Measurements from ENCODE around the gene PIAS4.

Gene PIAS4

DNA sequence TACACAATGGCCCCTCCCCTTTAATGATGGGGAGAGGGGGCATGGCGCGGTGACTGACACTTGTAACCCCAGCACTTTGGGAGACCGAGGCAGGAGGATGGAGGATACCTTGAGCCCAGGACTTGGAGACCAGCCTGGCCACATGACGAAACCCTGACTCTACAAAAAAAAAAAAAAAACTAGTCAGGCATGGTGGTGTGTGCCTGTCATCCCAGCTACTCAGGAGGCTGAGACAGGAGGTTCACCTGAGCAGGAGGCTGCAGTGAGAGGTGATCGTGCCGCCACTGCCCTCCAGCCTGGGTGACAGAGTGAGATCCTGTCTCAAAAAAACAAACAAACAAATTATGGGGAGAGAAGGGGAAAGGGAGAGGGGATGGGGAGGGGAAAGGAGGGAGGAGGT, 72.9 kb downstream of the PIAS4 start:
- no peak for DNase-seq

DNA sequence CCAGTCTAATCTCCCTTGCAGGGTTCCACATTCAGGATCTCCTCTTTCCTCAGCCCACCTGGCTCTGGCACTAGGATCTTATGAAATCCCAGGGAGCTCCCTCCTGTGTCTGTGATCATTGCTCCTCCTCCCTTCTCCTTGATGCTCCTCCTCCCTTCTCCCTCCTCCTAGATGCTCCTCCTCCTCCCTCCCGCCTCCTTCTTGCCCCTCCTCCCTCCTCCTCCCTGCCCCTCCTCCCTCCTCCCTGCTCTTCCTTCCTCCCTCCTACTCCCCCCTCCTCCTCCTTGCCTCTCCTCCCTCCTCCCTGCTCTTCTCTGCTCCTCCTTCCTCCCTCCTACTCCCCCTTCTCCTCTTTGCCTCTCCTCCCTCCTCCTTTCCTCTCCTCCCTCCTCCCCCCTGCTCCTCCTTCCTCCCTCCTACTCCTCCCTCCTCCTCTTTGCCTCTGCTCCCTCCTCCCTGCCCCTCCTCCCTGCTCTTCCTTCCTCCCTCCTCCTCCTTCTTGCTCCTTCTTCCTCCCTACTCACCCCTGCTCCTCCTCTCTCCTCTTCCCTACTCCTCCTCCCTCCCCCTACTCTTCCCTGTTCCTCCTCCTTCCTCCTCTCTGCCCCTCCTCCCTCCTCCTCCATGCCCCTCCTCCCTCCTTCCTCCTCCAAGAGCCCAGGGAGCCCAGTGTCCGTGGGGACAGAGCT, 74.0 kb downstream of the PIAS4 start:
- no peak for DNase-seq

DNA sequence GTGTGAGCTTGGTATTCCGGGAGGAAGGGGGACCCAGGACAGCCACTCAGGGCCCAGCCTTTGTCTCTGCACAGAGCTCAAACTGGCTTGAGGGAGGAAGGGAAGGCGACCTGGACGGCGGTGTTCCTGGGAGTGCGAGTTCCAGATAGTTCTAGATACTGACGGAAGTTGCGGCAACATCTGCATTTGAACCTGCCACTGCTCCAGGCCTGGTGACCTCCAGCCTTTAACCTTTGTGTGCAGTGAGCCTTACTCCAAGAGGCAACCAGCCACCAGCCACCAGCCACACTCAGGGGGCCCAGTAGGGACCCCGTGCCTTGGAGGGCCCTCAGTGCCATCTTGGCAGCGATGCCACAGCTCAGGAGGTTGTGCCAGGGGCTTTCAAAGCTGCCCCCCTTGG, 74.6 kb downstream of the PIAS4 start:
- DNase-seq, result no peak

DNA sequence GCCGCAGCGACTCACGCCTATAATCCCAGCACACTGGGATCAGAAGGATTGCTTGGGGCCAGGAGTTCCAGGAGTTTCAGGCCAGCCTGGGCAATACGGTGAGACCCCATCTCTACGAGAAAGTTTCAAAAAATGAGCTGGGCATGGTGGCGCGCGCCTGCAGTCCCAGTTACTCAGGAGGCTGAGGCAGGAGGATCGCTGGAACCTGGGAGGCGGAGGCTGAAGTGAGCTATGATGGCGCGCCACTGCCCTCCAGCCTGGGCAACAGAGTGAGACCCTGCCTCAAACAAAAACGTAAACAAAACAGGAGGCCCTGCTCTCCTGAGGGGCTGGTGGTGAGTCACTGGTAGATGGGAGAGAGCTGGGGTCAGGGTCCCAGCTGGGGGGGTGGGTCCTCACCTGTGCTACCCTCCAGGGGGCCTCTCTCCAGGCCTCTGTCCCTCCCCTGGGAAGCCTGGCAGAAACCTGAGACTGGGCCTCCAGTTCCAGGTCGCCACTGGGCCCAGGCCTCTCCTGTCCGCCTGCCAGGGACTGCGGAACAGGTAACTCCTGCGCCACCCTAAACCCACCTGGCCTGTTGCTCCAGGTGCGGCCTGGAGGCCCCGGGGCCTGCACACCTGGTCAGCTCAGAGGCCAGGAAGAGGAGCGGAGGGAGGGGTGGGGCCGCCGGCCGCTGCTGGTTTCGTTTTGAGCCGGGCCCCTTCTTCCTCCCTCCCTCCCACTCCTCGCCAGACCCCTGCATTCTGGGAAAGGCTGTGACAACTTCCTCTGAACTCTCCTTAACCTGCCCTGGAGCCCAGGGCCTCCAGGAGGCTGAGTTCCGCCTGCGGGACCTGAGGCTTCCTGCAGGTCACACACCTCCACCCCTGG, 76.4 kb downstream of the PIAS4 start:
- no peak for DNase-seq

DNA sequence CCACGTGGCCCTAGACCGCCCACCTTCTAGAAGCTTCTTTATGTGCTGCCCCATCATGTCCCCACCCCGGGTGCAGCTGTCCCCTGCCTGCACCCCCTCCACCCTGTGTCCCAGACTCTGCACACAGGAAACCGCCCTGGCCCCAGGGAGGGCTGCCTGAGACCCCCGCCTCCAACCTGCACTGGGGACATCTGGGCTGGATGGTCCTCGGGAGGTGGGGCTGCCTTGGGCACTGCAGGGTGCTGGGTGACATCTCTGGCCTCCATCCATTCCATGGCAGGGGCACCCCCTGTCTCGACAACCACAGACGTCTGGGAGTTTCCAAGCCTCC, 77.0 kb downstream of the PIAS4 start:
- no peak for DNase-seq

DNA sequence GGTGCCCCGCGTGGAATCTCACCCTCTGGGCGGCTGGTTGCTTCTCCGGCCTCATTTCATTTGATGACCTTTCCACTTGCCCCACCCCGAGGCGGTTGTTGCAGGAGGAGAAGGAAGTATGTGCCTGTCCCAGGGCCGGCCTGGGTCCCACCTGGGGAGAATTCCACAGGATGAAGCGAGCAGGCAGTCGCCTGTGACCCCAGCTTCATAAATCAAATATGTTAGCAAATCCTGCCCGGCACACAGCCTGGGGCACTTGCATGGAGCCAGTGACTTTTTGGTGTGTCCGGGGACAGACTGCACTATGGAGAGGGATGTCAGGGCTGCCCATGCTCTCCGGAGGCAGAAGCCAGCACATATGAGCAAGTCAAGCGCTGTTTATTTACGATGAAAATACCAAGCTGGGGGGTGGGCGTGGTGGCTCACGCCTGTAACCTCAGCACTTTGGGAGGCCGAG, 78.9 kb downstream of the PIAS4 start:
- no peak for DNase-seq

DNA sequence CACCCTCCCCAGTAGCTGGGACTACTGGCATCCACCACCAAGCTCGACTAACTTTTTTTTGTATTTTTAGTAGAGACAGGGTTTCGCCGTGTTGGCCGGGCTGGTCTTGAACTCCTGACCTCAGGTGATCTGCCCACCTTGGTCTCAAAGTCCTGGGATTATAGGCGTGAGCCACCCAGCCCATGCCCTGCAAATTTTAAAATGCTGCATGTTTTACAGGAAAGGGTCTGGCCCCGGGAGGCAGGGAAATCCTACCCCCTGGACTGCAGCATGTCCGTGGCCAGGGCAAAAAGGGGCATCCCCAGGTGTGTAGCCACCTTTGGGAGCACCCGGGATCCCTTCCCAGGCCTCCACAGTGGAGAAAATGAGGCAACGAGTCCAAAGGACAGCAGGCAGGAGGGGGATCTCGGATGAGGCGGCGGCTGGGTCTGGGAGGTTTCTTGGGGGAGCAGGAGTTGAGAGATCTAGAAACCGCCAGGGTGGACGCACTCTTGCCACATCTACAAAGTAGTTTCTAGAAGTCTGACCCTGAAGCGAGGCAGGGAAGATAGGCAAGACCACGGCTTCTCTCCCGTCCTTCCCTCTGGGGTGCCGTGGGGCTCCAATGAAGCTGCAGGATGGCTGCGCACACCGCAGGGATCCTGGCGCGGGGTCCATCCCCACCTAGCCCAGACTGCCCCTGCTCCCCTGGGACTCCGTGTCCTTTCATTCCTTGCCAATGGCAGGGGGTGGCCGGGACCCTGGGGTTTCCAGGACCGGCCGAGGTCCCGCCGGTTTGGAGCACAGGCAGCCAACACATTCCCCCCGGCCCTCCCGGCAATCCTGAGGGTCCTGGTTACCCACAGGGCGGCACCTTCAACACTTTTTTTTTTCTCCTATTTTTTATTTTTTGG, 80.5 kb downstream of the PIAS4 start:
- DNase-seq, result no peak

DNA sequence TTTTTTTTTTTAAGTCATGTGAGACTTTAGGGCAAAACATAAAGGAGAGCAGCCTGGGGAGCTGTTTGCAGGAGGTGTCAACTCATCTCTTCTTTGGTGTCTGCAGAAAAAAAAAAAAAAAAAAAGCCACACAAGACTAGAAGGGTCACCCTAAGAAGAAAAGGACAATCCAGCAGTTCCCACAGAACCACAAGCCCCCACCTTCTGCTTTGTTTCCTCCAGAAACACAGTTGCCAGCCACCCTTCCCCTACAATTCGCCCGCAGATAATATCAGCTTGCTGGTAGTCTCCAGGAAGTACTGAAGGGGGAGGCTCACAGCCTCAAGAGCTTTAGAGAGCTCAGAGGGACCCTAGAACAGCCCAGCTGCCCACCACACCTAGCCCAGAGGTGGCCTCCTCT, 81.4 kb downstream of the PIAS4 start:
- no peak for DNase-seq

All from fibroblast of skin of abdomen (primary cell).